NCI-H2196 (cell line): ENCODE data around the gene MESD.
A peak's percentile ranks its signal among the peaks of the same experiment; 100 is the strongest.

Source experiments
- DNase-seq: peaks from one replicate; lab custom pipeline; 2025; ENCODE audit not compliant: unreplicated experiment; lab: John Stamatoyannopoulos, UW

The MESD gene

GRCh38 chr15:80989518-80990478, at the start of gene MESD:
TSS of gene MESD (minus strand) at chr15:80989819. CDS start at chr15:80989791, 28 bp downstream.
- DNase-seq: peak; percentile 88

- DNase-seq: no peak
These were observed 49.5 kb upstream of the MESD start for GRCh38 chr15:81038975-81039607.

- DNase-seq: no peak
These were observed 48.5 kb upstream of the MESD start for GRCh38 chr15:81037952-81038743.

GRCh38 chr15:81033508-81033907, 43.9 kb upstream of the MESD start:
- no peak for DNase-seq

DNA sequence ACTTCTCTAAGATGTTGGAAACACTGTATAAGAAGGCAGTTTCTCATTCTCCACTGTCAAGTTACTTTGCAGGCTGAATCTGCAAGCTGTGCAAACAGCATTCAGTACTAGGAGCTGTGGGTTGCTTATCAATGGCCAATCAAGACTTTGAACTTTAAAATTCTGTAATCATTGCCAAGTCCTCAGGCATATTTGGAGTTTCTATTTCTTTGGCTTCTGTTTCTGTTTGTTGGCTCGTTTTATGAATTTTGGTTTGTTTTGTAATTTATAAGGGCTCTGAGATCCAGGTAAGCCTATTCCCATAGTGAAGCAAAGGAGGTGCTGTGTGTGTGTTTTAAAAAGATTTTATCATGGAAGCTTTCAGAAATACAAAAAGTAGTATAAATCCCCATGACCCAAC, 43.2 kb upstream of the MESD start:
- peak; percentile 2 for DNase-seq

DNA sequence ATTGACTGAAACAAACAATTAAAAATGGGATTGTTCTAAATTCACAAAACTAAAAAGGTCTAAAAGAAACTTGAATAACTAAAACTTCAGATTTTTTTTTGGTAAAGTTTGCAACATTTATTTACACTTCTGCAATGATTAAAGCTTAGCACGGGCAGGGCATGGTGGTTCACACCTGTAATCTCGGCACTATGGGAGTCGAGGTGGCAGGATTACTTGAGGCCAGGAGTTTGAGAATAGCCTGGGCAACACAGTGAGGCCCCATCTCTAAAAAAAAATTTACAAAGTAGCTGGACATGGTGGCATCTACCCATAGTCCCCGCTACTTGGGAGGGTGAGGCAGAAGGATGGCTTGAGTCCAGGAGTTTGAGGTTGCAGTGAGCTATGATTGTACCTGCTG, 42.7 kb upstream of the MESD start:
- DNase-seq: no peak

GRCh38 chr15:81031203-81031602, 41.6 kb upstream of the MESD start:
- no peak for DNase-seq

DNA sequence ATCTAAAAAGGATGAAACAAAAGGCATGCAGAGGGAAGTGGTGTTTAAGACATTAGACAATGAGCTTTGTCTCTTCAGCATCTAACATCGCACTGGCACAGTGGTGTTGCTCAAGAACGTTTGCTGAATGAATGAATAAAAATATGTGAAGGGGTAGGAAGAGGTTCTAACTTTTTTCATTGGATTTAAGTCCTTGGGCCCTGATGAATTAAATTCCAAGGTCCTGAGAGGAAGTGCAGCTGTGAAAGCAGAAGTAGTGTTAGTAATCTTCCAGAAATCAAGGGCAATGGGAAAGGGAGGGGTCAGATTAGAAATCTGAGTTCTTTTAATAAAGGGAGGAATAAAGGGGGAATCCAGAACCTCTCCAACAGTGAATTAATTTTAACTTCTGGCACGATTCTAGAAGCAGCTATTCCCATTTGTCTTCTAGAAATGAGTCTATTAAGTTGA, 40.7 kb upstream of the MESD start:
- DNase-seq: no peak

- DNase-seq: no peak
These were observed 40.0 kb upstream of the MESD start for GRCh38 chr15:81029414-81030300.

GRCh38 chr15:81026836-81027599, 37.4 kb upstream of the MESD start:
- no peak for DNase-seq

GRCh38 chr15:81025721-81026370, 36.2 kb upstream of the MESD start:
- DNase-seq: no peak

DNA sequence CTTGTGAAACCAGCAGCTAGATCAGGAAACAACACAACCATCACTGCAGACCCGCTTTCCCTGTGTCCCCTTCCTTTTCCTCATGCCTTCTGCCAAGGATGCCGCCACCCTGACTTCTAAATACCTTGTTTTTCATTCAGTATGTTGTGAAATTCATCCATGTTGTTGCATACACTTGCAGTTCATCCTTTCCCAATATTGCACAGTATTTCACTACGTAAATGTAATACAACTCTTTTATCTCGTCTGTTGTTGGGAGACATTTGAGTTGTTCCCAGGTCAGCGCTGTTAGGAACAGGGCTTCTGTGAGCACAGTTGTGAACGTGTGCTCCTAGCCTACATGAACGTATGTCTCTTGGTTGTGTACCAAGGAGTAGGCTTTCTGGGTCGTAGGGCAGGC, 35.3 kb upstream of the MESD start:
- no peak for DNase-seq

DNA sequence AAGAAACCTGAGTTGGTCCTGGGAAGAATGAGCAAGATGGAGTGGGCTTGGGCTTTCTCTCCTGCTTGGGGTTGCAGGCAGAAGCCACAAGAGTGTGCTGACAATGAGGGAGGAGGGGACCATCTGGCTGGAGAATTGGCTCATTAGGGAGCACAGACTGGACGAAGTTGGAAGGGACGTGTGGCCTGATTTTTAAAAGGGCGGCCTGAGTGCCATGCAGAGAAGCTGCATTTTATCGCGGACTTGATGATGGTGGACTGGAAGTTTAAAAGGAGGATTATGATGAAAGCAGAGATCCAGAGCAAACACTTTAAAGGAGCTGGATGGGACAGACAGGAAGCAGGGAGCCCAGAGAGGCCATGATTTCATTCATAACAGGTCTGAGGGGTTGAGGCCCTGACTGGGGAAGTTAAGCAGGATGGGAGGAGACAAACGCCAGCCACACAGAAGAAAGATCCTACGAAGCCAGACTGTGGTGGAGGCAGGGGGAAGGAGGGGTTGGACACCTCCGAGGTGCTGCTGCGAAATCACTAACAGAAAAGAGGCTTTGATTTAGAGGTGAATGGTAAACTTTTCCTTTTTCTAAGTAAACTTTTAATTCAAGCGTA, 34.8 kb upstream of the MESD start:
- DNase-seq: no peak

- no peak for DNase-seq
These were observed 34.1 kb upstream of the MESD start for GRCh38 chr15:81023483-81024264.

- DNase-seq: no peak
These were observed 31.7 kb upstream of the MESD start for GRCh38 chr15:81021321-81021720.

- no peak for DNase-seq
These were observed 28.6 kb upstream of the MESD start for GRCh38 chr15:81018197-81018596.

DNA sequence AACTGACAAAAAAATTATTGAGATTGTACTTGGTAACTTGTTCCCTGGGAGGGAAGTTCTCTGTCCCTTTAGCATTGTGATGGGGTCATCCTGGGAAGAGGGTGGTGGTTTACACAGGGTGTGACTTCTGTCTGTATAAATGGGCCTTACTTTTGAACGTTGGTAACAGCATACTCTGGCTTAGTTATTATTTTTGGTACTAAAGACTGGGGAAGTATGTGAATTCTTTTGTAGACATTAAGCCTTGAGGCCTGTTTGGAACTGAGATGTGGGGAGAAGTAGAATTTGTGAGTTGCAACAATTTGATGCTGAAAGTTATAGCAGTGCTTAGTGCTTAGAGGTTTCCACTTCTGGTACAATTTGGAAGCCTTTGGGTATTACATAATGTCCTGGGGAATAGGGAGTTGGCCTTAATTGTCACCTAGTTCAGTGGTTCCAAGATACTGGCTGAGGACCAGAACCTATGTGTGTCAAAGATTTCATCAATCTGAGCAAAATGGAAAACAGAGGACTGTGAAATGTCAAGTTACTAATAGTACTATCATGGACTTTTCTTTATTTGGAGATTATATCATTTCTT, 27.0 kb upstream of the MESD start:
- no peak for DNase-seq
